ENCODE results near the gene PPM1B. TPM values are rescaled to one million over a fixed set of nuclear protein-coding genes. Genes with fewer than 3 reads are reported as not detected.
"Not testable (repeated sequence)": the region's sequence is repeated elsewhere in the genome, so short reads cannot be mapped to it uniquely, and the experiment has no call there.

PPM1B gene
- total RNA-seq: 66.8 TPM
- long read RNA-seq, partial matches to known transcripts: 3 of 5 reads
- long read RNA-seq, other reads (novel, unspliced or antisense): 0 of 5 reads

DNA sequence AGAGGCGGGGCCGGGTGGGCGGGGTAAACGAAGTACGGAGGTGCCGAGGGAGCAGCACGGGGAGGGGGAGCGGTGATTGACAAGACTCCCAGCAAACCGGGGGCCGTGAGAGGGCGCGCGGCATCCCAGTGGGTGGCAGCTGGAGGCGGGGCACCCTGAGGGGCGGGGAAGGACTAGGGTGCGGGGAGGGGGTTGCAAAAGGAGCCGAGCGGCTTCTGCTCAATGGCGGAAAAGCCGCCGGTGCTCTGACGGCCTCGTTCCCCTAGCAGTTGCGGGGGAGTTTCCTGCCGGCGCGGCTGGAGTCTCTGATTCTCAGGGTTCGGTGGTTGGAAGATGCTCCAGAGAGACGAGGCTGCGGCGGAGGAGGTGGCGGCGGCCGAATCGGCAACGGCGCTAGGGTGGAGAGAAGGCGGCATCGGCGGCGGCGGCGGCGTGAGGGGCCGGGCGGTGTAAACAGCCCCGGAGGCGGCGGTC lies at the start of gene PPM1B:
Gene PPM1B, plus strand, starts transcription at position 195 of the 474 bp plus-strand sequence. CDS start 32,325 bp downstream, outside the sequence.
- DNase-seq (ENCODE audit: low spot score): peak; percentile 100

DNA sequence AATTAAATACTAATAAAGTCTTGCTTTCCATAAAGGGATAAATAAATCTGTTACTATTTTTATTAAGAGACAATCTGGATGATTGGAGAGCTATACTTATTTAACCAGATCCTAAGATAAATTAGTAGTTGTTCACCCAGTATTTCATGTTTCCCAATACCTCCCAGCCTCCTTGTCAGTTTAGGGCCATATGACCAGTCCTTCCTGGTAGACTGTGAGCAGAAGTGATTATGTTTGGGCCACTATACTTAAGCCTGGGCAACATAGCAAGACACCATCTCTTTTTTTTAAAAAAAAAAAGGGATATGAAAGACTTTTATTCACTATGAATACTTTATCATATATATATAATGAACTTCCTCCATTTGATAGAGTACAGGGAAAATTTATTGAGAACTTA lies 48.8 kb upstream of the PPM1B start:
- no peak for DNase-seq (ENCODE audit: low spot score)

DNA sequence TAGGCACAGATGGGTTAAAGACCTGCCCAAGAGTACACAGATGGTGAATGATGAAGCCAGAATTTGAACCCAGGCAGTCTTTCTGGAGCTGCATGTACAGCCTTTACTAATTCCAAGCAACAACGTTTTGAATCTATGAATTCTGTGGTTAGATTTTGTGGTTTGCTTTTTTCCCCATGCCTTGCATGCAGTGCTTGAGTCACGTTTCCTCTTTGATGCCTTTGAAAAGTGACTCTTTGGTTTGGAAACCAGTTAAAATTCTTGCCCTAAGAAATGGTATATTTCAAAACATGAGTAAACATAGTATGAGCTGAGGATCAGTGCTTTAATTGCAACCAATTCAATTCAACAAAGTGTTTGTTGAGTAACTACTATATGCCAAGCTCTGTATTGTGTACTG lies 48.2 kb upstream of the PPM1B start:
- no peak for DNase-seq (ENCODE audit: low spot score)

DNA sequence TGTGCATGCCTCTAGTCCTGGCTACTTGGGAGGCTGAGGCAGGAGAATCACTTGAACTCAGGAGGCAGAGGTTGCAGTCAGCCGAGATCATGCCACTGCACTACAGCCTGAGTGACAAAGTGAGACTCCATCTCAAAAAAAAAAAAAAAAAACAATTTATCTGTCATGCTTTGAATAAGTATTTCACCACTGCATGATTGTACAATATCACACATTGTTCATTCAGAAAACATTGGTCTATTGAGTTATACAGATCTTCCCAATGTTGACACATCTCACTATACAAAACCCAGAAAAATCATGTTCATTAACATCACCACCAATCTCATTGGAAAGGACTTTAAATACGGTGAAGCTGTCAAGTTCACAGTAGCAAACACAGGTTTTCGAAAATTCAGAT lies 46.8 kb upstream of the PPM1B start:
- DNase-seq (ENCODE audit: low spot score): no peak

DNA sequence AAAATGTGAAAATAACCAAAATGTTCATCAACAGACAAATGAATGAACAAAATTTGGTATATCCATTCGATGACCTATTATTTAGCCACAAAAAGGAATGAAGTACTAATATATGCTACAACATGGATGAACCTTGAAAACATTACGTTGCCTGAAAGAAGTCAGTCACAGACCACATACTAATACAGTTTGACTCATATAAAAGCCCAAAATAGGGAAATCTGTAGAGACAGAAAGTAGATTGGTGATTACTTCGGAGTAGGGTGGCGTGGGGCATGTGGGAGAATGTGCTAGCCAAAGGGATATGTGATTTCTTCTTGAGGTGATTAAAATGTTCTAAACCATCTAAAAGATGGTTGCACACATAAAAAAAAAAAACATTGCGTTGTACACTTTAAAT lies 44.2 kb upstream of the PPM1B start:
- DNase-seq (ENCODE audit: low spot score): no peak

DNA sequence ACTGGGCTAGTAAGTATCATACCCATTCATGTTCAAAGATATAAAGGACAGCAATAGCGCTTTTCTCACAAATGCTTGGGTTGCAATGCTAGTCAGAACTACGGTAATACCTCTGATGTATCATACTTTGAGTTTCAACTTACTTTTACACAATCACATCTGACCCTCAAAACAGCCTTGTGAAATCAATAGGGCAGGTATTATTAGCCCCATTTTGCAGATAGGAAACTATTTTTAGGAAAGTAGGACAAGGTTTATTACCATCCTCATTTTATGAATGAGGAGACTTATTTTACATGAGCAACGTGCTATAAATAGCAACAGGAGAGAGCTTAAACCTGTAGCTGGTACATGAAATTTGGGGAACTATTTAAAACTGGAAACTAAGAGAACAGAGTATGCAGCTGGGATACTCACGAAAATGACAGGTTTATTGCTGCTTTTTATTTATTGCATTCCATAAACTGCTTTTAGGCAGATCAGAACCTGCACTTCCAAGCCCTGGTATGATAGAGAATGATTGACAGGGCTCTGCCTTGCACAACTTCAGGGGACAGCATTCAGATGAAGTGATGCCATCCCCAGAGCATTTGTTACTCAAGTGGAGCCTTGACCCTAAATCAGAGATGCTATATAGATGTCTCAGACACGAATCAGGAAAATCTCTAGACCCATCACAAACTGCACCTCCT lies 42.4 kb upstream of the PPM1B start:
- DNase-seq (ENCODE audit: low spot score): no peak

DNA sequence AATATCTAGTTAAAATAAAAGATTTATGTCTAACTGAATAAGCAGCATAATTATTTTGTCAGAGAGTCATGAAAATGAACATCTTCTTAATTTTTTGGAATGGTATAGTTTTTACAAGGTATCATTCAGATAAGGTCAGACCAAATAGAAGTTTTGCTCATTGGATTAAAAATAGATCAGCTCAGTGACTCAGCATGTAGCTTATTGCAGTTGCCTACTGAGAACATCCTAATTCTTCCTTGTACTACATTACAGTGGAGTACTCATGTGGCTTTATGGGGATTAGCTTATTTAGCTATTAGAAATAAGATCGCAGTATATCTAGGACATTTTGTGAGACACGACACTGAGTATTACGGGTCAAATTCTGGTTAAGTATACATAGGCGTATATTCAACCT lies 38.2 kb upstream of the PPM1B start:
- no peak for DNase-seq (ENCODE audit: low spot score)

DNA sequence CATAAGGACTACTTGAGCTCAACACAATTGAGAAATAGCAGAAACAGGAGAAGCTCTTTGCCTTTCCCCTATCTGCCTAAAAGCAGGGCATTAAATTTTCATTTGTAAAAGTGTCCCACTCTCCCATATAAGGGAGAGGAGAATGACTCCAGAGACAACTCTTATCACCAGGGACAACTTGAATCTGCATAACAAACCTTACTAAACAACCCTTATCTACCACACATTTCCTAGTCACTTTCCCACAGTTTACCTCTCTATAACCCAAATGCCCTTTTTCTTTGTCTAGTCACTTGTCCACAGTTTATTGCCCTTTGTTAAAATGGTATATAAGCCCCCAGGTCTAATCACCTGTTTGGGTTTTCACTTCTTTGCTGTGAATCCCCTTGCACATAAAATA lies 37.5 kb upstream of the PPM1B start:
- DNase-seq (ENCODE audit: low spot score): no peak

DNA sequence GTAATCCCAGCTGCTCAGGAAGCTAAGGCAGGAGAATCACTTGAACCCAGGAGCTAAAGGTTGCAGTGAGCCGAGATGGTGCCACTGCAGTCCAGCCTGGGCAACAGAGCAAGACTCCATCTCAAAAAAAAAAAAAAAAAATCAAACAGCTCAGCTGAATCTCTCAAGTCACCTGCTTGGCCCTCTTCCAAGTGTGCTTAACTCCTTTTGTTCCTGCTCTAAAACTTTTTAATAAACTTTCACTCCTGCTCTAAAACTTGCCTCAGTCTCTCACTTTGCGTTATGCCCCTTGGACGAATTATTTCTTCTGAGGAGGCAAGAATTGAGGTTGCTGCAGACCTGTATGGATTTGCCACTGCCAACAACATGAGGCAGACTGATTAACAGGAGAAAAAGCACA lies 35.1 kb upstream of the PPM1B start:
- not testable (repeated sequence) for DNase-seq (ENCODE audit: low spot score)

DNA sequence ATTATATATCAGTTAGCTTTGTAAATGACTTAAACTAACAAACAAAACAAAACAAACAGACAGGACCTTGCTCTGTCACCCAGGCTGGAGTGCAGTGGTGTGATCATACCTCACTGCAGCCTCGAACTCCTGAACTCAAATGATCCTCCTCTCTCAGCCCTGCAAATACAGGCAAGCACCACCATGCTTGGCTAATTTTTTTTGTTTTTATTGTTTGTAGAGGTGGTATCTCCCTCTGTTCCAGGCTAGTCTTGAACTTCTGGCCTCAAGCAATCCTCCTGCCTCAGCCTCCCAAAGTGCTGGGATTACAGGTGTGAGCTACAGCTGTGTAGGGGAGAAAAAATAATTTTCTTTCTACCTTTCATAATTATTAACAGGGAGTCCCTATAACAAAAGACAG lies 33.8 kb upstream of the PPM1B start:
- DNase-seq (ENCODE audit: low spot score): no peak

DNA sequence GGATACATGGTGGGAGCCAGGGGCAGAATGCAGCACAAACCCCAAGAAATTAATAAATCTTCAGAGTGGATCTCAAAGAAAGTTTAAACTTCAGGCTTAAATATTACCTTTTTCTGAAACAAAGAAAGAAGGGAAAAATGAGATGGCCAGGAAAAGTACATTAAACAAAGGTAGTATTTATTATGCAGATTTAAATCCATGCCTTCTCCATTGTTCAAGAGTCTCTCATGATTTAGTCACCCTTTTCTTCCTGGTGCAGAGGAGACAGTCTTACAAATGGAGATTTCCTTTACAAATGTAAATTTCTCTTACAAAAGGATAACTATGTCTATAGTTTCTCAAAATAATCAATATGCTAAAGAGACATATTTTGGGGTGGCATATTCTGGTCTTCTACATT lies 33.4 kb upstream of the PPM1B start:
- no peak for DNase-seq (ENCODE audit: low spot score)

DNA sequence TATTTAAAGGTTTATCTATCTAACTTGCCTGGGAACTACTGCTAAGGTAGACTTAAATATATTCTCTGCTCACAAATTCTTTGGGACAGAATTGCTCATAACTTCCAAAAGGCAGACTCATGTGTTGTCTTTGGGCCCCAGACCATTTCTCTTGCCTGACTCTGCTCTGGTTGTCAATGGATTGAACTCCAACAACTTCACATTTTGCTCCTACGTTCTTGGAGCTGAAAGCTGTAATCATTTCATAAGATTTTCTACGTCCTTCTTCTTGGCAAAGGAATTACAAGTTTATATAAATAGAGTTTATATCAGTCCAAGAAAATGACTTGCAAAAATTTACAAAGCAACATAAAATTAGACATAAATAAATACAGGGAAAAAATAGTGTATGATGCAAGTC lies 32.9 kb upstream of the PPM1B start:
- no peak for DNase-seq (ENCODE audit: low spot score)

DNA sequence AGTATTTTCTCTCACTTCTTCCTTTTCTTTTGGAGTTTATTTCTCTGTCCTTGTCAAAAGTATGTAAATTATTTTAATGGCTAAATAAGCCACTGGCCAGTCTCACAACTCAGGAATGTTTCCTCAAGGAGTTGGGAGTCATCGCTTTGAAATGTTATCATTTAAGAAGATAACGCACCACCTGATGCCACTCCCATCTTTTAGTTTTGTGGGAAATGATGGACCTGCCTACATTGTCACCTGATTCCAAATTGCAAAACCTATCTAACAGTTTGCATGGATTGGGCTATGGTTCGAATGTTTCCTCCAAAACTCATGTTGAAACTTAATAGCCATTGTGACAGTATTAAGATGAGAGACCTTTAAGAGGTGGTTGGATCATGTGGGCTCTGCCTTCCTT lies 32.4 kb upstream of the PPM1B start:
- DNase-seq (ENCODE audit: low spot score): no peak

DNA sequence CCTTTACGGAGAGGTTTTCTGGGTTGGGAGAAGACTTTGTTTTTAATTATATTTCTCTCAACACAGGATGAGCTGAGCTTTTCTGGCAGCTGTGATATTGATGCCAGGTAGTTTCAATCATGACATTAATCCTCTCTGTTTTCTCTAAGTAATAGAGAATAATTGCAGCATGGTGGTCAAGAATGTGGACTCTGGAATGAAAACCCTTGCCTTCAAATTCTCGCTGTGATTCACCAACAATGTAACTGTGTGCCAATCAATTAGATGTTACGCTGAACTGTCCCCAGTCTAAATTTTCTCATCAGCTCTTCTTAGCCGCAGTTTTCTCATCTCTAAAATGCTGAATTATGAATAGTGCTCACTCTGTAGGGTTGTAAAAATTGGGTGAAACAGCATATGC lies 31.6 kb upstream of the PPM1B start:
- DNase-seq (ENCODE audit: low spot score): no peak

DNA sequence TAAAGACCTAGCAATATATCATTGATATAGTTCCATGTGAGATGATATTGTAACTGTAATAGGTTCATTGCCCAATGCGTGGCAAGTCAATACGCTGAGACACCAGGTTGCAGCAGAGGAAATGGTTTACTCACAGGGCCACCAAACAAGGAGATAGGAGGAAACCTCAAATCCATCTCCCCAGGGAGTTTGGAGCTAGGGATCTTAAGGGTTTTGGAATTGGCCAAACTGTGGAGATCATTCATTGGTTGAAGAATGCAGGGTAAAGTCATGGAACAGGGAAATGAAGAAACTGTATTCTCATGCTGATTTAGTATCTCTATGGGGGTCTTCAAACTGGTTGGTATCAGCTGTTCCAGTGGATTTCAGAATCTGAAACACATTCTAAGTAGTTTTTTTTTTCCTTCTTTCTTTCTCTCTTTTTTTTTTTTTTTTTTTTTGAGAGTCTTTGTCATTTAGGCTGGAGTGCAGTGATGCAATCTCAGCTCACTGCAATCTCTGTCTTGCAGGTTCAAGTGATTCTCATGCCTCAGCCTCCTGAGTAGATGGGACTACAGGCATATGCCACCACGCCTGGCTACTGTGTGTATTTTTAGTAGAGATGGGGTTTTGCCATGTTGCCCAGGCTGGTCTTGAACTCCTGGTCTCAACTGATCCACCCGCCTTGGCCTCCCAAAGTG lies 30.7 kb upstream of the PPM1B start:
- no peak for DNase-seq (ENCODE audit: low spot score)

DNA sequence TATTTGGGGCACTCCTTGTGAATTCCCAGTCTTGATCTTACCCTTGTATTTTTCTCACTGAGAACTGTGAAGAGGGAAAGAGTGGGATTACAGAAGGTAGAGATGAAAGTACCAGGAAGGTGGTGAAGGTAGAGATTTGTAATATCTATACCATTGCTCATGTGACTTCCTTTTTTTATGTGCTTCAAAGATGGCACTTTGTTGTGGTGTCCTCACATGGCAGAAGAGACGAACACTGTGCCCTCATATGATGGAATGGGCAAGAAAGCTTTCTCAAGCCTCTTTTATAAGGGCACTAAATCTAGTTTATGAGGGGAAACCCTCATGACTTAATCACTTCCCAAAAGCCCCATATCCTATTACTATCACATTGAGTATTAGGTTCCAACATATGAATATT lies 28.9 kb upstream of the PPM1B start:
- DNase-seq (ENCODE audit: low spot score): no peak

DNA sequence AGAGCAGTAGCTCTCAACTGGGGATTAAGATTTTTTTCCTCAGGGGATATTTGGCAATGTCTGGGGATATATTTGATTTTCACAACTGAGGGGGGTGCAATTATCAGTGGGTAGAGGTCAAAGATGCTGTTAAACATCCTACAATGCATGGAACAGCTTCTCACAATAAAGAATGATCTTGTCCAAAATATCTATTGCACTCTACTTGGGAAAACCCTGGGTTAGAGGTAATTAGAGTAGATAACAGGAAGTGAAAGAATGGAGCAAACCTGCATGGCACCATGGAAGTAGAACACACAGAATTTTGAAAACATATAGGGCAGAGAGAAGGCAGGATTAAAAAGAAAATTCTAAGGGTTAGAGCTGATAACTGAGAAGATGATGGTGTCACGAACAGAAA lies 26.4 kb upstream of the PPM1B start:
- no peak for DNase-seq (ENCODE audit: low spot score)

DNA sequence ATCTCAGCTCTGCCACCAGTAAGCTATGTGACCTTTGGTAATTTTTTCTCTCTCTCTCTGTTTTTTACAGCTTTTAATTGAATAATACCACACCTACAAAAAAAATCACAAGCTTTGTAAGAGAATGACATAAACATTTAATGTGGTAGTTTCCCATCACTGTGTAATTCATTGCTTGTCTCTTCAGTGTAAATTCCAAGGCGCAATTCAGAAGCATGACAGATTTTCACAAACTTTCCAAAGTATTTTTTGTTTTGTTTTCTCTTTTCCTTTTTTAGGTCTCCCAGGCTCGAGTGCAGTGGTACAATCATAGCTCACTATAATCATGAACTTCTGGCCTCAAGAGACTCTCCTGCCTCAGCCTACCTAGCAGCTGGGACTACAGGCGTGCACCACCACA lies 25.0 kb upstream of the PPM1B start:
- DNase-seq (ENCODE audit: low spot score): no peak

DNA sequence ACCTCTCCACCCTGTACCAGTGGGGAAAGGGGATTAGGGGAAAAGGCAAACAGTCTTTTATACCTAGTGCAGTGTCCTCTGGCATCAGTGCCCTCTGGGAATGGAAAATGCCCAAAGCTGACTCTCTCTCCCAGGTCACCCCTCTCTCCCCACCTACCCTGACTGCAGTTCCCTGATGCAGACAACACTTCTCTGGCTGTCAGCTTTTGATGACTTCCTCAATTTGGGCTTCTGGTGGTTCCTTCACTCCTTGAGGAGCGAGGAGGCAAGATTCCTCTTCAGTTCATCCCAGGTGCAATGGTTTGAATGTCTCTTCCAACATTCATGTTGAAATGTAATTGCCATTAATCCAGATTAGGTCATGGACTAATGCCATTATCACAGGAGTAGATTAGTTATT lies 19.7 kb upstream of the PPM1B start:
- no peak for DNase-seq (ENCODE audit: low spot score)

DNA sequence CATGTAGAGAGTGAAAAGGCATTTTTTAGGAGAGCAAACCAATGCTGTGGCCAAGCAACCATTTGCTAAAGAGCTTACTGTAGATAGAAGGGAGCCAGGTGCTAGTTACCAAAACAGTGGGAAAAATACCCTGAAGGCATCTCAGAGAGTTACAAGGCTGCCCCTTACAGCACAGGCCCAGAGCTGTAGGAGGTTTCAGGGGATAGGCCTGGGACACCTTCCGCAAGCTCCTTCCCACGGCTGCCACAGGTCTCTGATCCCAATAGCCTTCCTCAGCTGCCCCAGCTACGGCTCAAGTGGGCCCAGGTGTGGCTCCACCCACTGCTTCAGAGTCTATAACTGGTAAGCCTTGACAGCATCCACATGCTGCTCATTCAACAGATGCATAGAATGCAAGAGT lies 18.2 kb upstream of the PPM1B start:
- no peak for DNase-seq (ENCODE audit: low spot score)

DNA sequence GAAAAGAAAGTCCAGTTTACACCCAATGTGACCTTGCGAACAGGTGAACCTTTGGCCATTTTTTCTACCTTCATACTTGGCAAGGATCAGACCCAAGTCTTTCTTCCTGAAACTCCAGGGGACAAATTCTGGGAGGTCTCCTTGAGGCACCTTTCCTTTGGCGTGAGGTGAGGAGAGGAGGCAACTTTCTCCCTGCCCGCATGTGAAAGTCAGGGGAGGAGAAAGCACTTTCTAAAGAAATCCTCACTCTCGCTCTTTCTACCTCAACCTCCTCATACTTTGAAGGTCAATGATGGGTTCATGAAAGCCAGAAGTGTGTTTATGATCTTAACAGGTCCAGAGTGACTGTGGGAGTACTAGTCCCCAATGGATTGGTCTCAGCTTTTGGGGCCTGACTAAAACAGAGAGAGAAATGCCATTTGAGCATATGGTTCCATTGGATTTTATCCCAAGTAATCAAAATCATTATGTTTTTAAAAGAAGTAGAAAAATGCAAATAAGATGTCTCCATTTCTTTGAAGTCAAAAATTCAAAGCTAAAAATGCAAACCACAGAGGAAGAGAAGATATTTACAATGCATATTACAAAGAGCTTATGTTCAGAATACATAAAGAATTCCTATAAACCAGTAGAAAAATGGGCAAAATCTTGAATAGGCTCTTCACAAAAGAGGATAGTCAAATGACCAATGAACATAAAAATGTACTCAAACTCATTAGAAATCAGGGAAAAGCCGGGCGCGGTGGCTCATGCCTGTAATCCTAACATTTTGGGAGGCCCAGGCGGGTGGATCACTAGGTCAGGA lies 15.6 kb upstream of the PPM1B start:
- DNase-seq (ENCODE audit: low spot score): no peak
